Daoy (cell line): Measurements from ENCODE around the gene ARFGEF2. TPM values are rescaled to one million over a fixed set of nuclear protein-coding genes. Genes with fewer than 3 reads are reported as not detected.
"Not testable (repeated sequence)": the region's sequence is repeated elsewhere in the genome, so short reads cannot be mapped to it uniquely, and the experiment has no call there.

Source experiments
- DNase-seq: peaks from one replicate; pipeline ENCODE4 v3.0.0-alpha.2; 2015; ENCODE audit warnings: low read depth
- total RNA-seq: library from RNA; depleted of rRNA; stranded (reverse); fragments of >200 nt; shearing (Covaris generic); gene quantifications from 2 replicates; pipeline ENCODE4 v1.2.3, GENCODE V29; 2014; rRNA removed

Gene ARFGEF2
- total RNA-seq, 1 experiment from 2014 or later = 22.6 TPM

DNA sequence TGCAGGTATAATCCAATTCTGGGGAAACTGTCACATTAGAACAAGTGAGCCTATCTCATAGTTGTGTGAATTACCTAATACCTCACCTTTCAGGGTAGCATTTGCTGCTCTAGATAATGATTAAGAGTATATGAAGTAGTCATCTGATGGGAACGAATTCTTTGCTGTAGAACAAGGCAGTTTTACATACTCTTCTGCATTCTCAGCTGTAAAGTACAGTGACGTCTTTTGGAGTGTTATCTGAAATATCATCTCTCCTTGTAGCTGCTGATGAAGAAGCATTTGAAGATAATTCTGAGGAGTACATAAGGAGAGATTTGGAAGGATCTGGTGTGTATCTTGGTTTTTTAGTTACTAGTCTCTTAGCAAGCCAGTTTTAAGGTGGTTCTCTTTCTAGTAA is 153.0 kb downstream of the ARFGEF2 start:
- DNase-seq = no peak

GRCh38 chr20:49078310-49078709 is 156.8 kb downstream of the ARFGEF2 start:
- no peak for DNase-seq

DNA sequence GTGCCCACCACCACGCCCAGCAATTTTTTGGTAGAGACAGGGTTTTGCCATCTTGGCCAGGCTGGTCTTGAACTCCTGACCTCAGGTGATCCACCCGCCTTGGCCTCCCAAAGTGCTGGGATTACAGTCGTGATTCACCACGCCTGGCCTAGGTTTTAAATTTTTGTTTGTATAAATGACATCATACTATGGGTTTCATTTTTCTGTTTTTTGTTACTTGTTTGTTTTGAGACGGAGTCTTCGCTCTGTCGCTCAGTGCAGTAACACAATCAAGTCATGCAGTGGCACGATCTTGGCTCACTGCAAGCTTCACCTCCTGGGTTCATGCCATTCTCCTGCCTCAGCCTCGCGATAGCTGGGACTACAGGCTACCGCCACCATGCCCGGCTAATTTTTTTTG is 160.8 kb downstream of the ARFGEF2 start:
- DNase-seq = not testable (repeated sequence)

Other genes starting within 250 kb of the ARFGEF2 start
- 8.8 and 11.1 TPM in 2 replicates for gene PREX1, start 93.7 kb upstream of the ARFGEF2 start, total RNA-seq
- 187 and 209 TPM in 2 replicates for gene CSE1L, start 124.6 kb downstream of the ARFGEF2 start, total RNA-seq